K562 (cell line): ENCODE measurements around the gene SRP9. TPM values are rescaled to one million over a fixed set of nuclear protein-coding genes. Genes with fewer than 3 reads are reported as not detected.

Source experiments
- ATAC-seq: fragments of 200-7000 bp; cut with Tn5 transposase; 3 replicates; pipeline ENCODE4 v1.9.1; 2020; ENCODE audit warnings: moderate library complexity
- BruUV-seq: library from RNA; stranded (reverse); fragments of 400-500 nt; replicated peaks from 2 replicates; lab custom pipeline; 2021; lab: Mats Ljungman, UMichigan
- CTCF ChIA-PET: fragments of 300-600 bp; formaldehyde crosslinking; extraction: SDS; loops from one replicate; lab custom pipeline; 2021; ENCODE audit warnings: low intra/inter-chr PET ratio; lab: Yijun Ruan, JAX
- POLR2A ChIA-PET: fragments of 300-600, 350-650 bp; sonication (Branson Sonifier 250); formaldehyde crosslinking; extraction: SDS; loops from one replicate; lab custom pipeline; 2021; ENCODE audit warnings: antibody characterized with exemption, inconsistent platforms; lab: Yijun Ruan, JAX
- DNase-seq, 4 experiments: peaks; one replicate each; pipeline versions ENCODE4 v3.0.0 to v3.0.0-alpha.2; 2011 to 2018; ENCODE audit warnings: low spot score in 3 of 4, mixed read lengths in 3 of 4; ENCODE audit errors: extremely low read depth in 1 of 4
- FAIRE-seq: peaks from 2 replicates; lab custom pipeline; 2011; peaks lifted over from hg19 to GRCh38; lab: Jason Lieb, UNC
- H2AFZ ChIP-seq: 2 replicates; pipeline ENCODE4 v1.6.0; 2011; ENCODE audit warnings: low read depth, low read length, control low read depth, inconsistent platforms
- H3K27ac ChIP-seq: fragments of 200-600 bp; 3 replicates; pipeline ENCODE4 v1.8.0; 2011; ENCODE audit warnings: low read depth, mild to moderate bottlenecking, control low read depth, inconsistent platforms, low read length, moderate library complexity, mixed read lengths; ENCODE audit errors: extremely low read depth
- H3K27me3 ChIP-seq, 2 experiments: fragments of 300-600 bp in 1 of 2; 2 replicates in 1 of 2; 3 replicates in 1 of 2; pipeline versions ENCODE4 v1.6.0 to v1.8.0; 2011; ENCODE audit warnings: inconsistent platforms in 2 of 2, low read length in 2 of 2, mild to moderate bottlenecking in 1 of 2, mixed read lengths in 1 of 2, moderate library complexity in 1 of 2; ENCODE audit not compliant: control insufficient read depth in 2 of 2, insufficient read depth in 2 of 2
- H3K36me3 ChIP-seq: fragments of 300-600 bp; 3 replicates; pipeline ENCODE4 v1.8.0; 2011; ENCODE audit warnings: mild to moderate bottlenecking, low read length, inconsistent platforms; ENCODE audit not compliant: control insufficient read depth, insufficient read depth
- H3K4me1 ChIP-seq, 2 experiments: fragments of 200-600 bp in 1 of 2; replicated peaks in 1 of 2; 2 replicates in 1 of 2; 3 replicates in 1 of 2; pipeline versions ENCODE4 v1.5.1 to v1.8.0; 2011; ENCODE audit warnings: inconsistent platforms in 2 of 2, low read length in 2 of 2, mild to moderate bottlenecking in 1 of 2, mixed read lengths in 1 of 2, moderate library complexity in 1 of 2; ENCODE audit not compliant: control insufficient read depth in 2 of 2, insufficient read depth in 2 of 2
- H3K4me2 ChIP-seq: 2 replicates; pipeline ENCODE4 v1.6.1; 2011; ENCODE audit warnings: low read length, control low read depth, inconsistent platforms, mixed read lengths; ENCODE audit not compliant: insufficient read depth
- H3K4me3 ChIP-seq: fragments of 200-600 bp; sonication (generic), shearing (Covaris generic); 2 replicates; pipeline ENCODE4 v1.5.1; 2016; ENCODE audit warnings: control low read depth, inconsistent platforms
- H3K79me2 ChIP-seq: fragments of 200-600 bp; 3 replicates; pipeline ENCODE4 v1.8.0; 2011; ENCODE audit warnings: low read length, inconsistent platforms; ENCODE audit not compliant: control insufficient read depth, insufficient read depth
- H3K9ac ChIP-seq, 2 experiments: 2 replicates each; pipeline versions ENCODE4 v1.6.0 to v1.6.1; 2011; ENCODE audit warnings: low read depth in 2 of 2, low read length in 2 of 2, control low read depth in 1 of 2, inconsistent platforms in 1 of 2, mild to moderate bottlenecking in 1 of 2, mixed read lengths in 1 of 2; ENCODE audit not compliant: insufficient read depth in 1 of 2
- H3K9me1 ChIP-seq: one replicate; pipeline ENCODE4 v1.6.0; 2011; ENCODE audit warnings: inconsistent platforms, mild to moderate bottlenecking, low read length, moderate library complexity; ENCODE audit not compliant: control insufficient read depth, insufficient read depth
- H3K9me3 ChIP-seq: replicated peaks from 2 replicates; pipeline ENCODE4 v1.5.1; 2011; ENCODE audit warnings: low read depth, low read length, inconsistent platforms; ENCODE audit not compliant: control insufficient read depth, insufficient read depth
- H4K20me1 ChIP-seq: replicated peaks from 2 replicates; pipeline ENCODE4 v1.6.1; 2011; ENCODE audit warnings: low read length, inconsistent platforms, mixed read lengths; ENCODE audit not compliant: control insufficient read depth, insufficient read depth
- ATF3 ChIP-seq, 2 experiments: fragments of 450-650 bp in 1 of 2; sonication (generic) in 1 of 2; formaldehyde crosslinking in 1 of 2; IDR thresholded peaks in 1 of 2; conservative IDR thresholded peaks in 1 of 2; 2 replicates each; pipeline versions ENCODE4 v1.6.1 to v1.8.1; 2016 to 2023; ENCODE audit warnings: mild to moderate bottlenecking in 2 of 2, moderate library complexity in 2 of 2, inconsistent platforms in 1 of 2, missing genetic modification reagents in 1 of 2
- CCAR2 ChIP-seq: fragments of 200-400 bp; formaldehyde crosslinking; IDR thresholded peaks from 2 replicates; pipeline ENCODE4 v1.6.1; 2017; ENCODE audit warnings: mild to moderate bottlenecking, low read depth, low read length
- CREBBP ChIP-seq: IDR thresholded peaks from one replicate; pipeline ENCODE4 v1.6.1; 2012; ENCODE audit warnings: low read depth, mild to moderate bottlenecking, control low read depth, inconsistent platforms, low read length
- DMBX1 ChIP-seq: fragments of 250-450 bp; sonication (Bioruptor Pico); IDR thresholded peaks from 2 replicates; pipeline ENCODE4 v1.8.0; 2022; ENCODE audit warnings: inconsistent platforms, mild to moderate bottlenecking, moderate library complexity, borderline replicate concordance
- MYC ChIP-seq, 2 experiments: fragments of 250-450 bp in 1 of 2; sonication (Bioruptor Pico) in 1 of 2; IDR thresholded peaks; 2 replicates each; pipeline versions ENCODE4 v1.5.1 to v1.6.1; 2012 to 2021; ENCODE audit warnings: low read depth in 2 of 2, borderline replicate concordance in 1 of 2, improper control_type of control experiment in 1 of 2, low read length in 1 of 2, mild to moderate bottlenecking in 1 of 2, moderate library complexity in 1 of 2
- NFXL1 ChIP-seq: fragments of 450-650 bp; formaldehyde crosslinking; IDR thresholded peaks from 2 replicates; pipeline ENCODE4 v1.4.0; 2021; ENCODE audit warnings: mild to moderate bottlenecking
- NR1H2 ChIP-seq: sonication (generic); formaldehyde crosslinking; IDR thresholded peaks from 2 replicates; pipeline ENCODE4 v1.4.0; 2020; ENCODE audit warnings: mild to moderate bottlenecking, missing genetic modification reagents
- SAP30 ChIP-seq: fragments of 200-600 bp; sonication (generic); IDR thresholded peaks from 2 replicates; pipeline ENCODE4 v1.6.1; 2012; ENCODE audit warnings: borderline replicate concordance, low read depth, mild to moderate bottlenecking, moderate library complexity, low read length, control low read depth, inconsistent platforms; ENCODE audit not compliant: insufficient read depth, poor library complexity, severe bottlenecking
- SMAD2 ChIP-seq: fragments of 150-350 bp; IDR thresholded peaks from 2 replicates; pipeline ENCODE4 v1.6.1; 2014; ENCODE audit warnings: low read depth, mild to moderate bottlenecking, low read length
- SP2 ChIP-seq: IDR thresholded peaks from 2 replicates; pipeline ENCODE4 v1.6.1; 2011; ENCODE audit warnings: mild to moderate bottlenecking, low read depth, low read length, moderate library complexity; ENCODE audit not compliant: poor library complexity, severe bottlenecking; ENCODE audit errors: extremely low read depth
- TARDBP ChIP-seq: fragments of 450-650 bp; IDR thresholded peaks from 2 replicates; pipeline ENCODE4 v1.6.1; 2016
- TEAD1 ChIP-seq, 2 experiments: fragments of 450-650 bp in 1 of 2; sonication (generic) in 1 of 2; formaldehyde crosslinking; IDR thresholded peaks; 2 replicates each; pipeline versions ENCODE4 v1.4.0 to v1.8.0; 2020 to 2022; ENCODE audit warnings: mild to moderate bottlenecking in 2 of 2, missing genetic modification reagents in 1 of 2
- ZNF174 ChIP-seq: fragments of 250-450 bp; sonication (Bioruptor Pico); IDR thresholded peaks from 2 replicates; pipeline ENCODE4 v1.4.0; 2020; ENCODE audit warnings: mild to moderate bottlenecking
- ZNF41 ChIP-seq: fragments of 250-450 bp; sonication (Bioruptor Pico); conservative IDR thresholded peaks from 2 replicates; pipeline ENCODE4 v1.4.0; 2020; ENCODE audit warnings: mild to moderate bottlenecking
- ZNF431 ChIP-seq: sonication (generic); formaldehyde crosslinking; IDR thresholded peaks from 2 replicates; pipeline ENCODE4 v1.8.0; 2022; ENCODE audit warnings: mild to moderate bottlenecking, missing genetic modification reagents
- ZNF75A ChIP-seq: fragments of 450-650 bp; formaldehyde crosslinking; IDR thresholded peaks from 2 replicates; pipeline ENCODE4 v1.4.0; 2020; ENCODE audit warnings: mild to moderate bottlenecking
- ZNF79 ChIP-seq: fragments of 250-450 bp; sonication (Bioruptor Pico); IDR thresholded peaks from 2 replicates; pipeline ENCODE4 v1.4.0; 2020; ENCODE audit warnings: low read depth, mild to moderate bottlenecking, moderate library complexity
- WGBS: fragments of 100-300 bp; shearing (Covaris generic); methylation state at CpG from one replicate; pipeline ENCODE4 v1.1.6; 2016; ENCODE audit warnings: low coverage, mixed read lengths; ENCODE audit not compliant: insufficient coverage; ENCODE audit errors: missing lambda C conversion rate; 5-methylcytosine and 5-hydroxymethylcytosine counted together
- in situ Hi-C: fragments of 300-500 bp; cut with MboI; formaldehyde crosslinking; loops from 4 replicates; pipeline ENCODE4 v1.15.0; 2018; ENCODE audit warnings: inconsistent platforms, mixed read lengths
- intact Hi-C: fragments of 100-400 bp; cut with micrococcal nuclease; formaldehyde crosslinking; loops from 2 replicates; pipeline ENCODE4 v1.14.2; 2022
- polyA plus RNA-seq, 8 experiments: library from polyadenylated mRNA; depleted of rRNA in 4 of 8; stranded (reverse) in 5 of 8; unstranded in 3 of 8; fragments of >200 nt; fragmentation: Nextera tagmentation in 2 of 8; fragmentation: Illumina TruSeq in 1 of 8; extraction: Ambion mirVana in 2 of 8; extraction: Trizol in 1 of 8; gene quantifications; 2 replicates each; pipeline versions ENCODE4 v1.2.1 to v1.2.3, GENCODE V29; 2011 to 2014; ENCODE audit warnings: inconsistent platforms in 1 of 8, missing spikeins in 1 of 8
- total RNA-seq, 7 experiments: library from RNA; depleted of rRNA in 6 of 7; stranded (reverse); fragments of >200 nt in 6 of 7; fragmentation: Illumina TruSeq in 2 of 7; extraction: Trizol in 2 of 7; gene quantifications; 2 replicates each; pipeline versions ENCODE4 v1.2.1 to v1.2.3, GENCODE V29; 2011 to 2021; ENCODE audit warnings: low replicate concordance in 1 of 7
- TF ChIP-seq, protein P1 (sequence below): fragments of 450-650 bp; formaldehyde crosslinking; IDR thresholded peaks from 2 replicates; pipeline ENCODE4 v1.4.0; 2020; ENCODE audit warnings: mild to moderate bottlenecking, moderate library complexity
- TF ChIP-seq, protein P2 (sequence below): fragments of 250-450 bp; sonication (Bioruptor Pico); IDR thresholded peaks from 2 replicates; pipeline ENCODE4 v1.5.0; 2021

The SRP9 gene
- total and polyA plus RNA-seq, 9 of the 15 experiments (the other 6 are each of a cell fraction or from before 2014, with no cell fraction given) = 273 to 1,892 (median 668) TPM

GRCh38 chr1:225762002-225762441, 15.6 kb upstream of the SRP9 start:
- Histone ChIP-seq H3K4me3 (no peak overlapping the region), H3K4me2 (no peak overlapping the region)

More at GRCh38 chr1:225762002-225762441, 15.6 kb upstream of the SRP9 start:
- FAIRE-seq (no peak), ATAC-seq (0 out of 3 replicates have a peak, but pooled peaks have one; percentile 18), DNase-seq (no peak)
- BruUV-seq = no TSS peak
- Histone ChIP-seq H3K79me2 (no peaks in the 10 kb centered on the region), H3K36me3 (no peaks in the 10 kb centered on the region), H3K9me1 (no peaks in the 10 kb centered on the region), H2AFZ (peak overlapping the region; percentile 64), H3K27ac (no peak overlapping the region), H3K9me3 (no peaks in the 10 kb centered on the region), H3K27me3 (peaks cover 12 to 19% of the 10 kb centered on the region in 2 experiments; a peak in 4 of 5 replicates), H4K20me1 (no peaks in the 10 kb centered on the region), H3K9ac (peak overlapping the region in 1 of 2 experiments; percentile 3; a peak in 1 of 4 replicates), H3K4me1 (peaks cover 5% of the 10 kb centered on the region in 2 experiments; a peak in 3 of 5 replicates)
- 37% methylated on average over 5 of the region's 5 CpGs for WGBS
- TF ChIP-seq TEAD1 (CRISPR knock-in tag; IDR thresholded peaks at IDR 0.05) (no peak), NFXL1 (CRISPR knock-in tag) (no peak), ZNF75A (CRISPR knock-in tag) (no peak), ZNF431 (no peak), MYC (IDR thresholded peaks at IDR 0.05; ENCODE audit: low read depth, low read length) (no peak), MYC (CRISPR knock-in tag; IDR thresholded peaks at IDR 0.05; ENCODE audit: borderline replicate concordance, low read depth) (no peak), SP2 (no peak), DMBX1 (no peak), ATF3 (IDR thresholded peaks at IDR 0.05) (no peak), ATF3 (CRISPR knock-in tag; conservative IDR thresholded peaks at IDR 0.05) (no peak), CCAR2 (no peak), NR1H2 (CRISPR knock-in tag) (no peak), ZNF41 (no peak), CREBBP (no peak), ZNF79 (CRISPR knock-in tag) (no peak), SAP30 (no peak), ZNF174 (CRISPR knock-in tag) (no peak), TARDBP (no peak), SMAD2 (no peak)
- TF ChIP-seq, protein P1, sequence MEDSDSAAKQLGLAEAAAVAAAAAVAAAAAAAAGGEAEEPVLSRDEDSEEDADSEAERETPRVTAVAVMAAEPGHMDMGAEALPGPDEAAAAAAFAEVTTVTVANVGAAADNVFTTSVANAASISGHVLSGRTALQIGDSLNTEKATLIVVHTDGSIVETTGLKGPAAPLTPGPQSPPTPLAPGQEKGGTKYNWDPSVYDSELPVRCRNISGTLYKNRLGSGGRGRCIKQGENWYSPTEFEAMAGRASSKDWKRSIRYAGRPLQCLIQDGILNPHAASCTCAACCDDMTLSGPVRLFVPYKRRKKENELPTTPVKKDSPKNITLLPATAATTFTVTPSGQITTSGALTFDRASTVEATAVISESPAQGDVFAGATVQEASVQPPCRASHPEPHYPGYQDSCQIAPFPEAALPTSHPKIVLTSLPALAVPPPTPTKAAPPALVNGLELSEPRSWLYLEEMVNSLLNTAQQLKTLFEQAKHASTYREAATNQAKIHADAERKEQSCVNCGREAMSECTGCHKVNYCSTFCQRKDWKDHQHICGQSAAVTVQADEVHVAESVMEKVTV = no peak
- TF ChIP-seq, protein P2, sequence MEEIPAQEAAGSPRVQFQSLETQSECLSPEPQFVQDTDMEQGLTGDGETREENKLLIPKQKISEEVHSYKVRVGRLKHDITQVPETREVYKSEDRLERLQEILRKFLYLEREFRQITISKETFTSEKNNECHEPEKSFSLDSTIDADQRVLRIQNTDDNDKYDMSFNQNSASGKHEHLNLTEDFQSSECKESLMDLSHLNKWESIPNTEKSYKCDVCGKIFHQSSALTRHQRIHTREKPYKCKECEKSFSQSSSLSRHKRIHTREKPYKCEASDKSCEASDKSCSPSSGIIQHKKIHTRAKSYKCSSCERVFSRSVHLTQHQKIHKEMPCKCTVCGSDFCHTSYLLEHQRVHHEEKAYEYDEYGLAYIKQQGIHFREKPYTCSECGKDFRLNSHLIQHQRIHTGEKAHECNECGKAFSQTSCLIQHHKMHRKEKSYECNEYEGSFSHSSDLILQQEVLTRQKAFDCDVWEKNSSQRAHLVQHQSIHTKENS = no peak
- intact Hi-C loops (no loop called here), in situ Hi-C loops (no loop called here)
- ChIA-PET CTCF (no interaction called here), POLR2A (interaction anchor here (0.6 to 1.5 kb wide), 5 partner anchors 16 to 293 kb away, joined by 3 to 6 read pairs (median 3); partner anchors contain the start of gene SRP9)
